Activated CD8-positive, alpha-beta T cell treated with anti-CD3 and anti-CD28 coated beads for 36 hours (primary cell): ENCODE measurements around the gene ST8SIA1. TPM values are rescaled to one million over a fixed set of nuclear protein-coding genes. Genes with fewer than 3 reads are reported as not detected.

Experiments used
- ATAC-seq: fragments of 200-7000 bp; cut with Tn5 transposase; one replicate; pipeline ENCODE4 v1.10.0; 2021; ENCODE audit warnings: mild to moderate bottlenecking, moderate library complexity
- CTCF ChIA-PET: fragments of 350-600 bp; sonication (Branson Sonifier 250); formaldehyde crosslinking; loops from one replicate; lab custom pipeline; 2021; ENCODE audit warnings: antibody characterized with exemption; lab: Charles Lee
- POLR2A ChIA-PET: fragments of 350-600 bp; sonication (Branson Sonifier 250); formaldehyde crosslinking; loops from one replicate; lab custom pipeline; 2021; ENCODE audit warnings: antibody characterized with exemption; lab: Charles Lee
- DNase-seq: peaks from one replicate; pipeline ENCODE4 v3.0.0-alpha.2; 2020
- H3K27ac Mint-ChIP-seq: one replicate; pipeline ENCODE4 v1.8.0; 2021; ENCODE audit warnings: mild to moderate bottlenecking, mixed read lengths
- H3K27me3 Mint-ChIP-seq: one replicate; pipeline ENCODE4 v1.8.0; 2021; ENCODE audit warnings: mixed read lengths
- H3K36me3 Mint-ChIP-seq: one replicate; pipeline ENCODE4 v1.8.0; 2021; ENCODE audit warnings: low read depth, mixed read lengths
- H3K4me1 Mint-ChIP-seq: one replicate; pipeline ENCODE4 v1.8.0; 2021; ENCODE audit warnings: low read depth, mixed read lengths
- H3K4me3 Mint-ChIP-seq: one replicate; pipeline ENCODE4 v1.8.0; 2021; ENCODE audit warnings: mild to moderate bottlenecking, moderate library complexity, mixed read lengths
- H3K9me3 Mint-ChIP-seq: one replicate; pipeline ENCODE4 v1.8.0; 2021; ENCODE audit warnings: mixed read lengths
- CTCF ChIP-seq: fragments of 200-600 bp; IDR thresholded peaks from one replicate; pipeline ENCODE4 v1.8.0; 2022; ENCODE audit warnings: antibody characterized with exemption, mild to moderate bottlenecking
- intact Hi-C: fragments of 100-400 bp; cut with micrococcal nuclease; formaldehyde crosslinking; loops from one replicate; pipeline ENCODE4 v1.10.0; 2022
- total RNA-seq, 2 experiments: library from RNA; stranded (reverse); gene quantifications; one replicate each; pipeline ENCODE4 v1.2.3, GENCODE V29; 2021

Gene ST8SIA1
- total RNA-seq, 2 experiments from 2014 or later = 1.5 to 2.5 TPM

- Mint-ChIP-seq H3K27ac (no peak overlapping the region), H3K9me3 (peaks cover 10% of the 10 kb centered on the region), H3K4me3 (no peak overlapping the region), H3K36me3 (no peaks in the 10 kb centered on the region), H3K27me3 (peaks cover 20% of the 10 kb centered on the region), H3K4me1 (peaks cover 3% of the 10 kb centered on the region)
- ATAC-seq (no peak), DNase-seq (no peak)
- ChIA-PET POLR2A (no interaction called here), CTCF (no interaction called here)
- no peak for TF ChIP-seq CTCF
- intact Hi-C loops = no loop called here
These were observed 5.6 kb upstream of the ST8SIA1 start for GRCh38 chr12:22340143-22340542.

- POLR2A ChIA-PET = no interaction called here
These were observed 5.2 kb upstream of the ST8SIA1 start for GRCh38 chr12:22339691-22340090.

GRCh38 chr12:22335794-22336166 lies 1.3 kb upstream of the ST8SIA1 start:
- CTCF ChIA-PET = interaction anchor here (0.7 to 1.5 kb wide), 29 partner anchors 19 to 317 kb away, joined by 3 to 11 read pairs (median 3); no protein-coding TSS in a partner anchor
- intact Hi-C loops = loop anchor here (5.0 to 10.0 kb wide), 3 partner anchors 233 to 631 kb away; no protein-coding TSS in a partner anchor
- ATAC-seq = no peak
- no peaks in the 10 kb centered on the region for H3K36me3 Mint-ChIP-seq
- H3K9me3 Mint-ChIP-seq = no peaks in the 10 kb centered on the region
- peak overlapping the region; percentile 50 for H3K27ac Mint-ChIP-seq
- TF ChIP-seq CTCF = peak; percentile 5
- peaks cover 40% of the 10 kb centered on the region for H3K27me3 Mint-ChIP-seq
- peak overlapping the region; percentile 84 for H3K4me3 Mint-ChIP-seq
- peaks cover 12% of the 10 kb centered on the region for H3K4me1 Mint-ChIP-seq
- POLR2A ChIA-PET = no interaction called here
- no peak for DNase-seq

More at GRCh38 chr12:22339691-22340090, 5.2 kb upstream of the ST8SIA1 start:
- peaks cover 23% of the 10 kb centered on the region for H3K27me3 Mint-ChIP-seq
- H3K4me1 Mint-ChIP-seq = peaks cover 3% of the 10 kb centered on the region
- CTCF ChIA-PET = no interaction called here
- H3K9me3 Mint-ChIP-seq = peaks cover 10% of the 10 kb centered on the region
- ATAC-seq (no peak), DNase-seq (no peak)
- intact Hi-C loops = loop anchor here (5.0 to 10.0 kb wide), 3 partner anchors 237 to 635 kb away; no protein-coding TSS in a partner anchor
- H3K36me3 Mint-ChIP-seq = no peaks in the 10 kb centered on the region
- no peak for TF ChIP-seq CTCF
- H3K4me3 Mint-ChIP-seq = no peak overlapping the region
- H3K27ac Mint-ChIP-seq = no peak overlapping the region

- POLR2A ChIA-PET = interaction anchor here (1.0 kb wide), 1 partner anchor 12 kb away, joined by 3 read pairs; no protein-coding TSS in a partner anchor
- ATAC-seq = no peak
These were observed 646 bp downstream of the ST8SIA1 start for GRCh38 chr12:22333713-22334409.

More at GRCh38 chr12:22333713-22334409, 646 bp downstream of the ST8SIA1 start:
- H3K9me3 Mint-ChIP-seq = no peaks in the 10 kb centered on the region
- CTCF ChIA-PET = interaction anchor here (1.1 kb wide), 1 partner anchor 78 kb away, joined by 4 read pairs; no protein-coding TSS in a partner anchor
- peak overlapping the region; percentile 84 for H3K4me3 Mint-ChIP-seq
- intact Hi-C loops = loop anchor here (10.0 kb wide), 1 partner anchor 629 kb away; no protein-coding TSS in a partner anchor
- no peaks in the 10 kb centered on the region for H3K36me3 Mint-ChIP-seq
- peak; percentile 8 for DNase-seq
- peak overlapping the region; percentile 65 for H3K27ac Mint-ChIP-seq
- peaks cover 16% of the 10 kb centered on the region for H3K4me1 Mint-ChIP-seq
- H3K27me3 Mint-ChIP-seq = peaks cover 41% of the 10 kb centered on the region
- no peak for TF ChIP-seq CTCF
